ENCODE results near the gene CCL20. TPM values are rescaled to one million over a fixed set of nuclear protein-coding genes. Genes with fewer than 3 reads are reported as not detected.

The CCL20 gene
- total RNA-seq, 1 donor from 2014 or later: not detected

DNA sequence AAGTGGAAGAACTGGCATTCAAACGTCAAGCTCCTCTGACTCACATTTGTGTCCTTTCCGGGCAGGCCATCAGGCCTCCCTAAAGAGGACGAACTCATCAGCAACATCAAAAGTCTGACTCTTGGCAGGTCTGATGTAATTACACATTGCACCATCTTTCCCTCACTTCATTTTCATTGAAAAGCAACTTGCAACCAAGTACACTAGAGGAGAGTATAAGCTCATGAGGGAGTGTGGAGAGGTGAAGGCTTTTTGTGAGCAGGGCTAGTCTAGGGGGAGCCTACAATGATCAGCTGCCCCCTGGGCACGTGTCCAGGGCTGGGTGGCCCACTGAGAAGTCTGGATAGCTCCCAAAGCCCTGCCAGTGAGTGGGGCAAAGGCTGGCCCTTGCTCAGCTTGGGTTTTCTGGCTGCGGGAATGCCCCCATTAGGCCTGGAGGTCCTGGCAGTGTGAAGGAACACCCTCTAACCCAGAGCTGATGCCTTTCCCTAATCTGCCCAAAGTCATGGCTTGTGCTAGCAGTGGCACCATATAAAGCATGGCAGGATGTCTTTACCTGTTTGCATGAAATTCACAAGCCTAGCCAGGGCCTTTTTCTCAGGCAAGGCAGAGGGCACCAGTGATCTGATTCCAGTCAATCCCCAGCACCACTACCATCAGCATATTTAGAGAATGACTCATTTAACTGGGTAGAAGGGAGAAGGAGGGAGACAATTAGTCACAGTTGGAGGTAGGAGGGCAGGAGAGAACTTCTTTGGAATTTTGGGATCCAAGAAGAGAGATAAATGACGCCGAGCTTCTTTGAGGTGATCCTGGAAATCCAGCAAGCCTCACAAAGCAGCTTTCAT is 49.3 kb downstream of the CCL20 start:
- Histone ChIP-seq H3K27me3 (ENCODE audit: insufficient read depth, low read length) (no peaks in the 10 kb centered on the region), H3K79me2 (ENCODE audit: insufficient read depth, low read length) (no peaks in the 10 kb centered on the region), H3K27ac (ENCODE audit: low read depth, low read length) (peak overlapping the region; percentile 73), H3K4me1 (ENCODE audit: insufficient read depth, low read length) (peaks cover 17% of the 10 kb centered on the region), H3K4me2 (ENCODE audit: low read length) (peak overlapping the region; percentile 64), H3K9me3 (ENCODE audit: insufficient read depth, low read depth, low read length) (no peaks in the 10 kb centered on the region), H3K4me3 (ENCODE audit: insufficient read depth, low read depth, low read length) (peak overlapping the region; percentile 13), H4K20me1 (ENCODE audit: insufficient read depth, low read length) (no peaks in the 10 kb centered on the region), H3K9ac (ENCODE audit: low read length) (peak overlapping the region; percentile 40), H2AFZ (ENCODE audit: low read depth, low read length) (peak overlapping the region; percentile 42), H3K36me3 (ENCODE audit: insufficient read depth, low read length) (no peaks in the 10 kb centered on the region)
- TF ChIP-seq, protein P1, sequence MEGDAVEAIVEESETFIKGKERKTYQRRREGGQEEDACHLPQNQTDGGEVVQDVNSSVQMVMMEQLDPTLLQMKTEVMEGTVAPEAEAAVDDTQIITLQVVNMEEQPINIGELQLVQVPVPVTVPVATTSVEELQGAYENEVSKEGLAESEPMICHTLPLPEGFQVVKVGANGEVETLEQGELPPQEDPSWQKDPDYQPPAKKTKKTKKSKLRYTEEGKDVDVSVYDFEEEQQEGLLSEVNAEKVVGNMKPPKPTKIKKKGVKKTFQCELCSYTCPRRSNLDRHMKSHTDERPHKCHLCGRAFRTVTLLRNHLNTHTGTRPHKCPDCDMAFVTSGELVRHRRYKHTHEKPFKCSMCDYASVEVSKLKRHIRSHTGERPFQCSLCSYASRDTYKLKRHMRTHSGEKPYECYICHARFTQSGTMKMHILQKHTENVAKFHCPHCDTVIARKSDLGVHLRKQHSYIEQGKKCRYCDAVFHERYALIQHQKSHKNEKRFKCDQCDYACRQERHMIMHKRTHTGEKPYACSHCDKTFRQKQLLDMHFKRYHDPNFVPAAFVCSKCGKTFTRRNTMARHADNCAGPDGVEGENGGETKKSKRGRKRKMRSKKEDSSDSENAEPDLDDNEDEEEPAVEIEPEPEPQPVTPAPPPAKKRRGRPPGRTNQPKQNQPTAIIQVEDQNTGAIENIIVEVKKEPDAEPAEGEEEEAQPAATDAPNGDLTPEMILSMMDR (IDR thresholded peaks at IDR 0.05; ENCODE audit: insufficient read depth, low read depth, low read length): no peak
- TF ChIP-seq EZH2 (IDR thresholded peaks at IDR 0.05; ENCODE audit: insufficient read depth, low read length): no peak
- peak; percentile 85 for DNase-seq (ENCODE audit: low read depth)
- Mint-ChIP-seq H3K9me3 (ENCODE audit: unreplicated experiment) (no peaks in the 10 kb centered on the region), H3K27me3 (ENCODE audit: low read depth, unreplicated experiment) (no peaks in the 10 kb centered on the region), H3K36me3 (ENCODE audit: low read depth, unreplicated experiment) (no peaks in the 10 kb centered on the region), H3K27ac (ENCODE audit: unreplicated experiment) (peak overlapping the region; percentile 94), H3K4me3 (ENCODE audit: unreplicated experiment) (peak overlapping the region; percentile 30), H3K4me1 (ENCODE audit: low read depth, unreplicated experiment) (peaks cover 22% of the 10 kb centered on the region)
- FAIRE-seq: peak; percentile 76

DNA sequence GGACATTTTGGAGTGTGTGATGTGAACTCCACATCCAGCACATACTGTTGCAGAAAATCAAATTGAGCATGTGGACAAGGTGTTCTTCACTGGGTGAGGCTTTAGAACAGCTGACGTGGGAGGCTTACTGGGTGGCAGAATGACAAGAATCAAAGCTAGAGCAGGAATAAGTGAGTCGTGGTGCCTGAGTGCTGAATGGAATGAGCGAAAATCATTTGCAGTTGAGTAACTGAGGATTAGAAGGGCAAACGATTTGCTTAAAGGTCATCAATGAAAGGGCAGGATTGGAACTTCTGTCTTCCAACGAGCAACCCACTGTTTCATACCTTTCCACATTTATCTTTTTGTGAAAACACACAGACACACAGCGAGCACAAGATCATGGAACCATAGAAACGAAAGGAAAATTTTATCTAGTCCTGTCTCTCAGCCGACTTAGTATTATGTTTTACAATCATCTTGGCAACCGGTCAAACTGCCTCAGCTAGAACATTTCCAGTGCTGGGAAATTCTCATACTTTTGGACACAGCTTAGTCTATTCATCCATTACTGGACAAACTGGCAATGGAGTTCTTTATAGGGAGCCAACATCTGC is 50.6 kb downstream of the CCL20 start:
- H3K36me3 Mint-ChIP-seq (ENCODE audit: low read depth, unreplicated experiment): no peaks in the 10 kb centered on the region
- H3K36me3 ChIP-seq (ENCODE audit: insufficient read depth, low read length): no peaks in the 10 kb centered on the region
- H3K4me1 ChIP-seq (ENCODE audit: insufficient read depth, low read length): peaks cover 17% of the 10 kb centered on the region
- H3K9ac ChIP-seq (ENCODE audit: low read length): no peak overlapping the region
- no peaks in the 10 kb centered on the region for H3K79me2 ChIP-seq (ENCODE audit: insufficient read depth, low read length)
- no peaks in the 10 kb centered on the region for H3K9me3 Mint-ChIP-seq (ENCODE audit: unreplicated experiment)
- no peaks in the 10 kb centered on the region for H3K9me3 ChIP-seq (ENCODE audit: insufficient read depth, low read depth, low read length)
- no peaks in the 10 kb centered on the region for H3K27me3 ChIP-seq (ENCODE audit: insufficient read depth, low read length)
- no peak overlapping the region for H3K27ac ChIP-seq (ENCODE audit: low read depth, low read length)
- no peaks in the 10 kb centered on the region for H4K20me1 ChIP-seq (ENCODE audit: insufficient read depth, low read length)
- peaks cover 23% of the 10 kb centered on the region for H3K4me1 Mint-ChIP-seq (ENCODE audit: low read depth, unreplicated experiment)
- no peak for FAIRE-seq
- TF ChIP-seq, protein P1 (IDR thresholded peaks at IDR 0.05; ENCODE audit: insufficient read depth, low read depth, low read length): no peak
- TF ChIP-seq EZH2 (IDR thresholded peaks at IDR 0.05; ENCODE audit: insufficient read depth, low read length): no peak
- no peak overlapping the region for H3K4me2 ChIP-seq (ENCODE audit: low read length)
- H3K27ac Mint-ChIP-seq (ENCODE audit: unreplicated experiment): peak overlapping the region; percentile 3
- H3K27me3 Mint-ChIP-seq (ENCODE audit: low read depth, unreplicated experiment): no peaks in the 10 kb centered on the region
- H2AFZ ChIP-seq (ENCODE audit: low read depth, low read length): no peak overlapping the region
- H3K4me3 Mint-ChIP-seq (ENCODE audit: unreplicated experiment): no peak overlapping the region
- DNase-seq (ENCODE audit: low read depth): peak; percentile 55
- H3K4me3 ChIP-seq (ENCODE audit: insufficient read depth, low read depth, low read length): no peak overlapping the region

Data from astrocyte (in vitro differentiated cells and primary cell).